Naive thymus-derived CD4-positive, alpha-beta T cell (primary cell): ENCODE measurements around the gene AEBP1. TPM values are rescaled to one million over a fixed set of nuclear protein-coding genes. Genes with fewer than 3 reads are reported as not detected.

Experiments used
- ATAC-seq: fragments of 150-1000 bp; cut with Tn5 transposase; 2 replicates; pipeline ENCODE4 v1.10.0; 2021; ENCODE audit warnings: mild to moderate bottlenecking, moderate library complexity
- CTCF ChIA-PET: fragments of 350-600 bp; sonication (Branson Sonifier 250); formaldehyde crosslinking; loops from one replicate; lab custom pipeline; 2021; ENCODE audit warnings: antibody characterized with exemption; lab: Charles Lee
- POLR2A ChIA-PET: fragments of 350-600 bp; sonication (Branson Sonifier 250); formaldehyde crosslinking; loops from one replicate; lab custom pipeline; 2021; ENCODE audit warnings: antibody characterized with exemption, inconsistent platforms; lab: Charles Lee
- DNase-seq, 9 donors: peaks; one replicate each; pipeline versions ENCODE4 v3.0.0 to v3.0.0-alpha.2; 2020 to 2022; ENCODE audit warnings: mixed read lengths in 1 of 9
- H3K27ac ChIP-seq: one replicate; pipeline ENCODE4 v1.7.0; 2013; ENCODE audit warnings: mild to moderate bottlenecking, low read depth, low read length, moderate library complexity
- H3K27me3 ChIP-seq, 2 donors: one replicate each; pipeline ENCODE4 v1.7.0; 2013; ENCODE audit warnings: low read length in 2 of 2, mild to moderate bottlenecking in 2 of 2, moderate library complexity in 2 of 2; ENCODE audit not compliant: control insufficient read depth in 2 of 2, insufficient read depth in 2 of 2
- H3K36me3 ChIP-seq, 3 experiments: 1 replicate in 2 of 3; 2 replicates in 1 of 3; pipeline ENCODE4 v1.7.0; 2013; ENCODE audit warnings: low read length in 3 of 3, mild to moderate bottlenecking in 3 of 3, moderate library complexity in 1 of 3; ENCODE audit not compliant: insufficient read depth in 3 of 3, control insufficient read depth in 2 of 3
- H3K4me1 ChIP-seq, 2 donors: one replicate each; pipeline ENCODE4 v1.7.0; 2013; ENCODE audit warnings: low read length in 2 of 2, mild to moderate bottlenecking in 2 of 2, moderate library complexity in 1 of 2; ENCODE audit not compliant: control insufficient read depth in 2 of 2, insufficient read depth in 2 of 2
- H3K4me3 ChIP-seq: 2 replicates; pipeline ENCODE4 v1.7.0; 2013; ENCODE audit warnings: mild to moderate bottlenecking, low read length
- H3K9me3 ChIP-seq, 3 experiments: 1 replicate in 2 of 3; 2 replicates in 1 of 3; pipeline ENCODE4 v1.7.0; 2013; ENCODE audit warnings: low read length in 3 of 3; ENCODE audit not compliant: control insufficient read depth in 2 of 3
- H3K27ac Mint-ChIP-seq, 9 donors: one replicate each; pipeline ENCODE4 v1.8.0; 2020 to 2022; ENCODE audit warnings: mixed read lengths in 9 of 9, mild to moderate bottlenecking in 8 of 9, moderate library complexity in 5 of 9, inconsistent platforms in 2 of 9
- H3K27me3 Mint-ChIP-seq, 5 donors: one replicate each; pipeline ENCODE4 v1.8.0; 2021 to 2022; ENCODE audit warnings: mixed read lengths in 5 of 5, mild to moderate bottlenecking in 1 of 5
- H3K36me3 Mint-ChIP-seq, 5 donors: one replicate each; pipeline ENCODE4 v1.8.0; 2020 to 2022; ENCODE audit warnings: mixed read lengths in 5 of 5, mild to moderate bottlenecking in 3 of 5, inconsistent platforms in 1 of 5
- H3K4me1 Mint-ChIP-seq, 7 donors: one replicate each; pipeline ENCODE4 v1.8.0; 2020 to 2022; ENCODE audit warnings: mixed read lengths in 7 of 7, mild to moderate bottlenecking in 3 of 7, inconsistent platforms in 1 of 7
- H3K4me3 Mint-ChIP-seq, 10 donors: one replicate each; pipeline ENCODE4 v1.8.0; 2020 to 2022; ENCODE audit warnings: mild to moderate bottlenecking in 10 of 10, mixed read lengths in 10 of 10, moderate library complexity in 6 of 10, inconsistent platforms in 2 of 10
- H3K9me3 Mint-ChIP-seq, 11 donors: one replicate each; pipeline ENCODE4 v1.8.0; 2020 to 2022; ENCODE audit warnings: mixed read lengths in 11 of 11, mild to moderate bottlenecking in 4 of 11, inconsistent platforms in 1 of 11, moderate library complexity in 1 of 11
- intact Hi-C, 2 donors: fragments of 100-400 bp; cut with micrococcal nuclease; formaldehyde crosslinking; loops; one replicate each; pipeline ENCODE4 v1.15.1; 2023
- polyA plus RNA-seq, 2 donors: library from polyadenylated mRNA; unstranded; fragments of 300-500 nt; fragmentation: Illumina TruSeq; gene quantifications; one replicate each; pipeline ENCODE4 v1.2.3, GENCODE V29; 2021
- total RNA-seq, 6 experiments: library from RNA in 5 of 6; stranded (reverse) in 5 of 6; gene quantifications; 1 replicate in 5 of 6; 2 replicates in 1 of 6; pipeline ENCODE4 v1.2.3 and lab custom pipeline; 2021 to 2026

Gene AEBP1
- total and polyA plus RNA-seq, 7 experiments from 2014 or later, result 3.0 to 33.1 (median 13.5) TPM

GRCh38 chr7:44152971-44153947 lies 49.1 kb downstream of the AEBP1 start:
- Histone ChIP-seq H3K27ac (no peak overlapping the region), H3K36me3 (no peaks in the 10 kb centered on the region), H3K9me3 (no peaks in the 10 kb centered on the region), H3K4me1 (no peaks in the 10 kb centered on the region), H3K27me3 (no peaks in the 10 kb centered on the region), H3K4me3 (no peak overlapping the region)
- H3K9me3 Mint-ChIP-seq, result no peaks in the 10 kb centered on the region
- H3K4me1 Mint-ChIP-seq, result peaks cover 0 to 1% (median 0%) of the 10 kb centered on the region in 7 donors
- CTCF ChIA-PET, result no interaction called here
- peaks cover 0 to 4% (median 0%) of the 10 kb centered on the region in 5 donors for H3K27me3 Mint-ChIP-seq
- intact Hi-C loops, result no loop called here
- DNase-seq, result no peak
- POLR2A ChIA-PET, result no interaction called here
- H3K36me3 Mint-ChIP-seq, result no peaks in the 10 kb centered on the region
- no peak overlapping the region for H3K4me3 Mint-ChIP-seq
- H3K27ac Mint-ChIP-seq, result no peak overlapping the region
- ATAC-seq, result no peak

- Histone ChIP-seq H3K4me3 (no peak overlapping the region), H3K27ac (no peak overlapping the region), H3K9me3 (no peaks in the 10 kb centered on the region), H3K4me1 (no peaks in the 10 kb centered on the region), H3K36me3 (no peaks in the 10 kb centered on the region), H3K27me3 (no peaks in the 10 kb centered on the region)
- H3K4me3 Mint-ChIP-seq, result no peak overlapping the region
- peaks cover 0 to under 1% (median 0%) of the 10 kb centered on the region in 7 donors for H3K4me1 Mint-ChIP-seq
- POLR2A ChIA-PET, result no interaction called here
- H3K9me3 Mint-ChIP-seq, result no peaks in the 10 kb centered on the region
- intact Hi-C loops, result no loop called here
- H3K27me3 Mint-ChIP-seq, result peaks cover 0 to 4% (median 0%) of the 10 kb centered on the region in 5 donors
- H3K36me3 Mint-ChIP-seq, result no peaks in the 10 kb centered on the region
- no peak for ATAC-seq
- no peak overlapping the region for H3K27ac Mint-ChIP-seq
- CTCF ChIA-PET, result no interaction called here
- no peak for DNase-seq
These were observed 49.8 kb downstream of the AEBP1 start for GRCh38 chr7:44153948-44154335.

- no peaks in the 10 kb centered on the region for H3K36me3 Mint-ChIP-seq
- DNase-seq (no peak), ATAC-seq (no peak)
- no peaks in the 10 kb centered on the region for H3K36me3 ChIP-seq
- no peaks in the 10 kb centered on the region for H3K27me3 ChIP-seq
- intact Hi-C loops, result no loop called here
- no peaks in the 10 kb centered on the region for H3K4me1 ChIP-seq
- no peak overlapping the region for H3K4me3 Mint-ChIP-seq
- H3K9me3 Mint-ChIP-seq, result no peaks in the 10 kb centered on the region
- H3K4me3 ChIP-seq, result no peak overlapping the region
- no peak overlapping the region for H3K27ac Mint-ChIP-seq
- no peak overlapping the region for H3K27ac ChIP-seq
- CTCF ChIA-PET, result no interaction called here
- POLR2A ChIA-PET, result no interaction called here
- peaks cover 0 to 4% (median 0%) of the 10 kb centered on the region in 5 donors for H3K27me3 Mint-ChIP-seq
- H3K4me1 Mint-ChIP-seq, result no peaks in the 10 kb centered on the region
- H3K9me3 ChIP-seq, result no peaks in the 10 kb centered on the region
These were observed 50.6 kb downstream of the AEBP1 start for GRCh38 chr7:44154703-44155102.

- H3K36me3 ChIP-seq, result no peaks in the 10 kb centered on the region
- no peaks in the 10 kb centered on the region for H3K27me3 ChIP-seq
- no peak overlapping the region for H3K4me3 ChIP-seq
- H3K4me1 ChIP-seq, result no peaks in the 10 kb centered on the region
- H3K27me3 Mint-ChIP-seq, result peaks cover 0 to 4% (median 0%) of the 10 kb centered on the region in 5 donors
- H3K4me1 Mint-ChIP-seq, result no peaks in the 10 kb centered on the region
- H3K27ac ChIP-seq, result no peak overlapping the region
- intact Hi-C loops, result no loop called here
- H3K27ac Mint-ChIP-seq, result no peak overlapping the region
- POLR2A ChIA-PET, result no interaction called here
- no peak overlapping the region for H3K4me3 Mint-ChIP-seq
- no peaks in the 10 kb centered on the region for H3K9me3 ChIP-seq
- CTCF ChIA-PET, result no interaction called here
- DNase-seq (no peak), ATAC-seq (no peak)
- no peaks in the 10 kb centered on the region for H3K36me3 Mint-ChIP-seq
- no peaks in the 10 kb centered on the region for H3K9me3 Mint-ChIP-seq
These were observed 51.3 kb downstream of the AEBP1 start for GRCh38 chr7:44155191-44156185.

- Mint-ChIP-seq H3K36me3 (no peaks in the 10 kb centered on the region), H3K4me3 (no peak overlapping the region), H3K27ac (no peak overlapping the region), H3K27me3 (peaks cover 0 to 4% (median 0%) of the 10 kb centered on the region in 5 donors), H3K9me3 (no peaks in the 10 kb centered on the region), H3K4me1 (no peaks in the 10 kb centered on the region)
- H3K4me3 ChIP-seq, result no peak overlapping the region
- DNase-seq (no peak), ATAC-seq (no peak)
- POLR2A ChIA-PET, result no interaction called here
- no peaks in the 10 kb centered on the region for H3K9me3 ChIP-seq
- H3K27me3 ChIP-seq, result no peaks in the 10 kb centered on the region
- CTCF ChIA-PET, result no interaction called here
- no peaks in the 10 kb centered on the region for H3K4me1 ChIP-seq
- intact Hi-C loops, result no loop called here
- no peak overlapping the region for H3K27ac ChIP-seq
- no peaks in the 10 kb centered on the region for H3K36me3 ChIP-seq
These were observed 52.4 kb downstream of the AEBP1 start for GRCh38 chr7:44156453-44157010.

GRCh38 chr7:44157116-44158080 lies 53.3 kb downstream of the AEBP1 start:
- DNase-seq, result no peak
- no peaks in the 10 kb centered on the region for H3K9me3 Mint-ChIP-seq

More at GRCh38 chr7:44157116-44158080, 53.3 kb downstream of the AEBP1 start:
- H3K36me3 ChIP-seq, result no peaks in the 10 kb centered on the region
- no peak overlapping the region for H3K4me3 Mint-ChIP-seq
- no peak for ATAC-seq
- H3K27me3 Mint-ChIP-seq, result peaks cover 0 to 4% (median 0%) of the 10 kb centered on the region in 5 donors
- no peaks in the 10 kb centered on the region for H3K36me3 Mint-ChIP-seq
- no peak overlapping the region for H3K4me3 ChIP-seq
- POLR2A ChIA-PET, result no interaction called here
- intact Hi-C loops, result no loop called here
- CTCF ChIA-PET, result no interaction called here
- H3K27ac Mint-ChIP-seq, result peak overlapping the region in 1 of 9 donors; percentile 41
- H3K9me3 ChIP-seq, result no peaks in the 10 kb centered on the region
- H3K27me3 ChIP-seq, result no peaks in the 10 kb centered on the region
- no peak overlapping the region for H3K27ac ChIP-seq
- no peaks in the 10 kb centered on the region for H3K4me1 ChIP-seq
- no peaks in the 10 kb centered on the region for H3K4me1 Mint-ChIP-seq
